ENCODE data around the gene LMO4.

- TF ChIP-seq, protein P1, sequence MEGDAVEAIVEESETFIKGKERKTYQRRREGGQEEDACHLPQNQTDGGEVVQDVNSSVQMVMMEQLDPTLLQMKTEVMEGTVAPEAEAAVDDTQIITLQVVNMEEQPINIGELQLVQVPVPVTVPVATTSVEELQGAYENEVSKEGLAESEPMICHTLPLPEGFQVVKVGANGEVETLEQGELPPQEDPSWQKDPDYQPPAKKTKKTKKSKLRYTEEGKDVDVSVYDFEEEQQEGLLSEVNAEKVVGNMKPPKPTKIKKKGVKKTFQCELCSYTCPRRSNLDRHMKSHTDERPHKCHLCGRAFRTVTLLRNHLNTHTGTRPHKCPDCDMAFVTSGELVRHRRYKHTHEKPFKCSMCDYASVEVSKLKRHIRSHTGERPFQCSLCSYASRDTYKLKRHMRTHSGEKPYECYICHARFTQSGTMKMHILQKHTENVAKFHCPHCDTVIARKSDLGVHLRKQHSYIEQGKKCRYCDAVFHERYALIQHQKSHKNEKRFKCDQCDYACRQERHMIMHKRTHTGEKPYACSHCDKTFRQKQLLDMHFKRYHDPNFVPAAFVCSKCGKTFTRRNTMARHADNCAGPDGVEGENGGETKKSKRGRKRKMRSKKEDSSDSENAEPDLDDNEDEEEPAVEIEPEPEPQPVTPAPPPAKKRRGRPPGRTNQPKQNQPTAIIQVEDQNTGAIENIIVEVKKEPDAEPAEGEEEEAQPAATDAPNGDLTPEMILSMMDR (IDR thresholded peaks at IDR 0.05), result peak in 1 of 6 experiments; percentile 22
- peak; percentile 85 to 97 for TF ChIP-seq POLR2A (IDR thresholded peaks at IDR 0.05)
Measured at GRCh38 chr1:87328272-87329050, at the start of gene LMO4.

Measured in adrenal gland (tissue), 5 donors.